CD4-positive, CD25-positive, alpha-beta regulatory T cell (primary cell): Measurements from ENCODE around the gene CDKN2B. TPM values are rescaled to one million over a fixed set of nuclear protein-coding genes. Genes with fewer than 3 reads are reported as not detected.

Experiments used
- ATAC-seq, 2 donors: fragments of 150-1000 bp; cut with Tn5 transposase; one replicate each; pipeline ENCODE4 v1.10.0; 2021; ENCODE audit warnings: low read depth in 2 of 2, moderate number of reproducible peaks in 2 of 2, moderate library complexity in 1 of 2
- DNase-seq, 3 donors: peaks; one replicate each; pipeline versions ENCODE4 v3.0.0 to v3.0.0-alpha.2; 2012 to 2022; ENCODE audit warnings: mixed read lengths in 1 of 3
- H3K27ac ChIP-seq: one replicate; pipeline ENCODE4 v1.7.0; 2013; ENCODE audit warnings: mild to moderate bottlenecking, low read length; ENCODE audit not compliant: insufficient read depth, poor library complexity, severe bottlenecking
- H3K27me3 ChIP-seq: one replicate; pipeline ENCODE4 v1.7.0; 2013; ENCODE audit warnings: low read length; ENCODE audit not compliant: control insufficient read depth, insufficient read depth
- H3K36me3 ChIP-seq: one replicate; pipeline ENCODE4 v1.7.0; 2013; ENCODE audit warnings: mild to moderate bottlenecking, low read length, moderate library complexity; ENCODE audit not compliant: control insufficient read depth, insufficient read depth
- H3K4me1 ChIP-seq: 2 replicates; pipeline ENCODE4 v1.7.0; 2013; ENCODE audit warnings: mild to moderate bottlenecking, low read length; ENCODE audit not compliant: insufficient read depth, control insufficient read depth, poor library complexity, severe bottlenecking
- H3K4me3 ChIP-seq: one replicate; pipeline ENCODE4 v1.7.0; 2013; ENCODE audit warnings: low read depth, mild to moderate bottlenecking, low read length, moderate library complexity
- H3K9me3 ChIP-seq, 2 experiments: 1 replicate in 1 of 2; 2 replicates in 1 of 2; pipeline ENCODE4 v1.7.0; 2013; ENCODE audit warnings: low read length in 2 of 2, mild to moderate bottlenecking in 1 of 2, moderate library complexity in 1 of 2; ENCODE audit not compliant: control insufficient read depth in 2 of 2
- H3K27ac Mint-ChIP-seq, 3 donors: one replicate each; pipeline ENCODE4 v1.8.0; 2020 to 2022; ENCODE audit warnings: mild to moderate bottlenecking in 3 of 3, mixed read lengths in 3 of 3, moderate library complexity in 2 of 3
- H3K27me3 Mint-ChIP-seq: one replicate; pipeline ENCODE4 v1.8.0; 2022; ENCODE audit warnings: mild to moderate bottlenecking, mixed read lengths
- H3K36me3 Mint-ChIP-seq: one replicate; pipeline ENCODE4 v1.8.0; 2020; ENCODE audit warnings: mixed read lengths
- H3K4me1 Mint-ChIP-seq, 4 donors: one replicate each; pipeline ENCODE4 v1.8.0; 2020 to 2022; ENCODE audit warnings: mixed read lengths in 4 of 4, mild to moderate bottlenecking in 1 of 4
- H3K4me3 Mint-ChIP-seq, 4 donors: one replicate each; pipeline ENCODE4 v1.8.0; 2020 to 2022; ENCODE audit warnings: mild to moderate bottlenecking in 4 of 4, mixed read lengths in 4 of 4, moderate library complexity in 3 of 4
- H3K9me3 Mint-ChIP-seq, 7 donors: one replicate each; pipeline ENCODE4 v1.8.0; 2020 to 2022; ENCODE audit warnings: mixed read lengths in 7 of 7, mild to moderate bottlenecking in 3 of 7, moderate library complexity in 2 of 7
- polyA plus RNA-seq, 4 donors: library from polyadenylated mRNA; unstranded; fragments of 300-500 nt; fragmentation: Illumina TruSeq; gene quantifications; one replicate each; pipeline ENCODE4 v1.2.3, GENCODE V29; 2021
- total RNA-seq: library from RNA; stranded (reverse); gene quantifications from one replicate; pipeline ENCODE4 v1.2.3, GENCODE V29; 2022

CDKN2B gene
- total and polyA plus RNA-seq, 5 donors from 2014 or later, result 0.15 to 1.4 (median 0.37) TPM

DNA sequence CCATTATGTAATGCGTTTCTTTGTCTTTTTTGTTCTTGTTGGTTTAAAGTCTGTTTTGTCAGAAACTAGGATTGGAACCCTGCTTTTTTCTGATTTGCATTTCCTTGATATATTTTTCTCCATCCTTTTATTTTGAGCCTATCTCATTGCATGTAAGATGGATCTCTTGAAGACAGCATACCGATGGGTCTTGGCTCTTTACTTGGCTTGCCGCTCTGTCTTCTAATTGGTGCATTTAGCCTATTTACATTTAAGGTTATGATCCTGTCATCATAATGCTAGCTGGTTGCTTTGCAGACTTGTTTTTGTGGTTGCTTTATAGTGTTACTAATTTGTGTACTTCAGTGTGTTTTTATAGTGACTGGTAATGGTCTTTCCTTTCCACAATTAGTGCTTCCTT lies 13.3 kb upstream of the CDKN2B start:
- Histone ChIP-seq H3K27me3 (peaks cover 10% of the 10 kb centered on the region), H3K36me3 (no peaks in the 10 kb centered on the region), H3K4me3 (no peak overlapping the region), H3K9me3 (no peaks in the 10 kb centered on the region), H3K27ac (no peak overlapping the region), H3K4me1 (no peaks in the 10 kb centered on the region)
- ATAC-seq (no peak), DNase-seq (no peak)
- Mint-ChIP-seq H3K4me3 (no peak overlapping the region), H3K27me3 (peaks cover 20% of the 10 kb centered on the region), H3K4me1 (no peaks in the 10 kb centered on the region), H3K27ac (no peak overlapping the region), H3K36me3 (no peaks in the 10 kb centered on the region), H3K9me3 (peaks cover 0 to 17% (median 5%) of the 10 kb centered on the region in 7 donors)

DNA sequence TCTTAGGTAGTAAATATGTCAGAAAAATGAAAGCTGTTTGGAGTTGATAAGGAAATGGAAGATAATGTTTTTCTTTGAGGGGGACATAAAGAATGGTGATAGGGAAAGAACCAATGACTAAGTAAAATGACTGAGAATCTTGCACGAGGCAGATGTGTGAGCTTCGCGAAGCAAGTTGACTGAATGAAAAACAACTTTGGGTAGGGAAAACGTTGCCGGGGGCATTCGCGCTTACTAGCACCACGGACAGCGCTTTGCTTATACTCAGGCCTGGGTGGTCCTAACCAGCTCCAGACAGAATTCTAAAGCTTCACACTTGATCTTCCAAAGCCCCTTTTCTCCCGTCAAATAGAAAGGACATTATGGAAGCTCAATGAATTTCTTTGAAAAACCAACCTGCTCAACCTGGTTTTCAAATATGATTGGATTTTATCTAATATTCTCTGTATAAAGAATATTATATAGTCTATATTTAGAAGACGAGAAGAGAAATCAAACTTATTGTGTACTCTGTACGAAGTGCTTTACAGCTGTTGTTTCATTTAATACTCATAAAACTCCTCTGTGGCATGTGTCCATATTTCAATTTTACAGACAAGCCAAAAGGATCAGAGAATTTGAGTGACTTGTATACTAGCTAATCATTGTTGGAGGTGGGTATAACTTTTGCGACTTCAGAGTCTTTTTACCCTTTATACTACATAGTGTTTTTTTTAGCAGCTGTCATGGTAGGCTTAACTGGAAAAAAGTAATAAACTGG lies 1.9 kb upstream of the CDKN2B start:
- no peak overlapping the region for H3K4me3 Mint-ChIP-seq
- H3K27ac Mint-ChIP-seq, result no peak overlapping the region
- peaks cover 5 to 27% (median 11%) of the 10 kb centered on the region in 4 donors for H3K4me1 Mint-ChIP-seq

DNA sequence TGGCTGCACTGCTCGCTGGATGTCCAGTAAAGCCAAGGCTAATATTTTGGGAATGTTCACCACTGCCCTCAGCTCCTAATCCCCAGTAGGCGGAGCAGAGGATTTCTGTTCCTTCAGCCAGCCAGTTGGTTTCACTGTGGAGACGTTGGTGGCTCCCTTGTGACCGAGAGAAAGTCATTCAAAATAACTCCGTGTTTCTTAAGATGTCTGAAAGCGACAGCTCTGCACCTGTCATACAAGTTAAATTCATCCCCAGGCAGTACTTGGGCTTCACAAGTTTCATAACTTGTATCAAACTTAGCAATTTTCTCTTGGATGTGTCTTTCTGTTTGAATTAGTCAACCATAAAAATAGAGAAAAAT lies 382 bp upstream of the CDKN2B start:
- Histone ChIP-seq H3K4me3 (peak overlapping the region; percentile 45), H3K4me1 (peaks cover 29% of the 10 kb centered on the region), H3K9me3 (no peaks in the 10 kb centered on the region), H3K27me3 (peaks cover 36% of the 10 kb centered on the region), H3K27ac (no peak overlapping the region), H3K36me3 (no peaks in the 10 kb centered on the region)
- H3K36me3 Mint-ChIP-seq, result no peaks in the 10 kb centered on the region
- H3K27ac Mint-ChIP-seq, result no peak overlapping the region
- ATAC-seq (peak in 1 of 2 donors; percentile 5), DNase-seq (no peak)
- H3K4me1 Mint-ChIP-seq, result peaks cover 15 to 38% (median 21%) of the 10 kb centered on the region in 4 donors
- peaks cover 57% of the 10 kb centered on the region for H3K27me3 Mint-ChIP-seq
- H3K9me3 Mint-ChIP-seq, result peaks cover 0 to 8% (median 0%) of the 10 kb centered on the region in 7 donors
- H3K4me3 Mint-ChIP-seq, result peak overlapping the region; percentile 65 to 85 (median 78)

More for the DNA sequence above, 1.9 kb upstream of the CDKN2B start:
- ATAC-seq (no peak), DNase-seq (peak in 1 of 3 donors; percentile 23)
- peaks cover 41% of the 10 kb centered on the region for H3K27me3 Mint-ChIP-seq
- no peak overlapping the region for H3K4me3 ChIP-seq
- peaks cover 28% of the 10 kb centered on the region for H3K27me3 ChIP-seq
- H3K36me3 ChIP-seq, result no peaks in the 10 kb centered on the region
- no peak overlapping the region for H3K27ac ChIP-seq
- peaks cover 0 to 8% (median 0%) of the 10 kb centered on the region in 7 donors for H3K9me3 Mint-ChIP-seq
- H3K4me1 ChIP-seq, result peaks cover 18% of the 10 kb centered on the region
- H3K9me3 ChIP-seq, result no peaks in the 10 kb centered on the region
- no peaks in the 10 kb centered on the region for H3K36me3 Mint-ChIP-seq

DNA sequence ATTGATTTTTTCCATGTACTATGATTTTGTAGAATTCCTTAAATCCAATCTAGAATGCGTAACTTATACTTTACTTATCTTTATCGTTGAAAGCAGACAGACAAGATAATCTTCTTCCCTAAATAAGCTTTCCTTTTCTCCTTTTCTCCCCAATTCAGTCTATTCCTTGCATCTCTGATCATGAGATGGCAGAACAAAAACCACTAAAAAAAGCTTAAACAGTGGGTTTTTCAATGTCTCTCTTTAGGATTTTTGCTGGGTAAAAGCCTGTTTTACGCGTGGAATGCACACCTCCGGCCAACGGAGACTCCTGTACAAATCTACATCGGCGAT lies 755 bp downstream of the CDKN2B start:
- Mint-ChIP-seq H3K27ac (no peak overlapping the region), H3K4me1 (peaks cover 15 to 38% (median 22%) of the 10 kb centered on the region in 4 donors), H3K4me3 (peak overlapping the region; percentile 65 to 85 (median 78)), H3K36me3 (no peaks in the 10 kb centered on the region), H3K27me3 (peaks cover 66% of the 10 kb centered on the region), H3K9me3 (peaks cover 0 to 8% (median 0%) of the 10 kb centered on the region in 7 donors)
- Histone ChIP-seq H3K27ac (no peak overlapping the region), H3K4me3 (peak overlapping the region; percentile 84), H3K9me3 (no peaks in the 10 kb centered on the region), H3K4me1 (peaks cover 29% of the 10 kb centered on the region), H3K36me3 (no peaks in the 10 kb centered on the region), H3K27me3 (peaks cover 45% of the 10 kb centered on the region)
- DNase-seq (no peak), ATAC-seq (no peak)

DNA sequence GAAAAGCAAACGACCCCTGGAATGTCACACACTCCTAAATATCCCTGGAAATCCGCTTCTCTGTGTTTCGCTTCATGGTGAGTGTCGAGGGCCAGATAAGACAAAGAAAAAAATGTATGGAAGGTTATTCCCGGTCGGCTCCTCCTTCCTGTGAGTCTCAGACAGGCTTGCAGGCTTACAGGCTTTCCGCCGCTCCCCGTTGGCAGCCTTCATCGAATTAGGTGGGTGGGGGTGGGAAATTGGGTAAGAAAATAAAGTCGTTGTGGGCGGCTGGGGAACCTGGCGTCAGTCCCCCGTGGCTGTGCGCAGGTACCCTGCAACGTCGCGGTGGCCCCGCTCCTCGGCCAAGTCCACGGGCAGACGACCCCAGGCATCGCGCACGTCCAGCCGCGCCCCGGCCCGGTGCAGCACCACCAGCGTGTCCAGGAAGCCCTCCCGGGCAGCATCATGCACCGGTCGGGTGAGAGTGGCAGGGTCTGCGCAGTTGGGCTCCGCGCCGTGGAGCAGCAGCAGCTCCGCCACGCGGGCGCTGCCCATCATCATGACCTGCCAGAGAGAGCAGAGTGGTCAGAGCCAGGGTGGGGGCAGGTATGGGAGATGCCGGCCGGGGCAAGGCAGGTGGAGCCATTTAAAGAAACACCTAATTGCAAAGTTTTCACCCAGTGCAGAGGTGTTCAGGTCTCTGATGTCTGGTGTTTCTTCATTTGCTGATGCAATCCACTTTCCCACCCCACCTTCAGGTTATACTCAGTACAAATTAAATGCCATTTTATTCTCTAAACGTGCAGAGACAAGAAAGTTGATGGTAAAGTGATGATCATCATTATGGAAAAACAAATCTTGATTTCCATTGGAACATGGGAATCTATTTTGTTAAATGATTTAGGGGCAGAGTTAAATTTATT lies 3.2 kb downstream of the CDKN2B start:
- Histone ChIP-seq H3K36me3 (no peaks in the 10 kb centered on the region), H3K9me3 (no peaks in the 10 kb centered on the region), H3K27me3 (peaks cover 53% of the 10 kb centered on the region), H3K4me3 (no peak overlapping the region), H3K27ac (no peak overlapping the region), H3K4me1 (peaks cover 29% of the 10 kb centered on the region)
- peaks cover 17 to 38% (median 22%) of the 10 kb centered on the region in 4 donors for H3K4me1 Mint-ChIP-seq
- peak overlapping the region in 1 of 3 donors; percentile 61 for H3K27ac Mint-ChIP-seq
- no peaks in the 10 kb centered on the region for H3K9me3 Mint-ChIP-seq
- DNase-seq, result peak in 1 of 3 donors; percentile 40
- H3K36me3 Mint-ChIP-seq, result no peaks in the 10 kb centered on the region
- H3K27me3 Mint-ChIP-seq, result peaks cover 80% of the 10 kb centered on the region
- peak overlapping the region; percentile 48 to 90 (median 60) for H3K4me3 Mint-ChIP-seq
- ATAC-seq, result no peak

DNA sequence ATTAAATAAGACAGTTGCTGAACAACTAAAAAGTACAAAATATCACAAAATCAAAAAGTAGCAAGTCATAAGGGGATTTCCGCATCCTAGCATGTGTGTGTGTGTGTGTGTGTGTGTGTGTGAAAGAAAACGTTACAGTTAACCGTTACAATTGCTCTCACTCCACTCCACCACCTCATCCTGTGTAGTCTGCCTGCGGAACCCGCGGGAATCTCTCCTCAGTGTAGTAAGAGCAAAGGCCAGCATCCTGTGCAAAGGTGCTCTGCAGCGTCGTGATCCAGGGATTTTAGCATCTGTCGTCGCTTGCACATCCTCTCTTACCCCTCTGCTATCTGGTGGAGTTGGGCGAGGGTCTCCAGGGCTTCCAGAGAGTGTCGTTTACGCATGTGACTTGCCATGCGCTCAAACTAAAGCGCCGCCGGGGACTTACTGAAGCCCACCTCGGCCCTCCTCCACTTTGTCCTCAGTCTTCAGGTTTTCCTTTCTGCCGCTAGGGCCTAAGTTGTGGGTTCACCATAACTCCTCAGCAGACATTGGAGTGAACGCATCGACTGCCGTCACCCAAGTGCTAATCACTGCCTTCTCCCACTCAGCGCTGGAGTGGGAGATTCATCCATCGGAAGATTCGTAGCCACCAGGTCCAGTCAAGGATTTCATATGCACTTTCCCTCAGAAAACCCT lies 3.9 kb downstream of the CDKN2B start:
- no peaks in the 10 kb centered on the region for H3K36me3 Mint-ChIP-seq
- Histone ChIP-seq H3K4me1 (peaks cover 29% of the 10 kb centered on the region), H3K27me3 (peaks cover 47% of the 10 kb centered on the region), H3K9me3 (no peaks in the 10 kb centered on the region), H3K36me3 (no peaks in the 10 kb centered on the region), H3K27ac (no peak overlapping the region), H3K4me3 (no peak overlapping the region)
- peak overlapping the region in 1 of 3 donors; percentile 93 for H3K27ac Mint-ChIP-seq
- peaks cover 17 to 32% (median 22%) of the 10 kb centered on the region in 4 donors for H3K4me1 Mint-ChIP-seq
- DNase-seq (peak in 2 of 3 donors; percentile 21 to 62), ATAC-seq (peak in 1 of 2 donors; percentile 17)
- no peaks in the 10 kb centered on the region for H3K9me3 Mint-ChIP-seq
- peak overlapping the region; percentile 30 to 90 (median 56) for H3K4me3 Mint-ChIP-seq
- H3K27me3 Mint-ChIP-seq, result peaks cover 80% of the 10 kb centered on the region

DNA sequence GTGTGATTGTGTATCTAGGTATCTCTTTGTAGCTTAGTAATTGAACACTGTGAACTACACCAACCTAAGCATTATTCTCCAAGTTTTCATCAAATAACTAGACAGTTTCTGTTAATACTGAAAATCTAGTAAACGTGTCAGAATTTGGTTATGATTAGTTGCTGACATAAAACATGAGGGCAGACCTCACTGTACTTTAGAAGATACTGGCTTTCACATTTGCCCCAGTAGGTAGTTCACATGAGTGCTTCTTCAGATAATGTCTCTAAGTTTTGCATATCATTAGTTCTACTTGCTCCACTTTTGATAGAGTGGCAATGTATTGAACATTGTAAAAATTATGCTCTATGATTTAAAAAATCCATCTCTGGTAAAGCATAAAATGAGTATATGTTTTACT lies 7.1 kb downstream of the CDKN2B start:
- DNase-seq, result no peak
- peaks cover 0 to 2% (median 0%) of the 10 kb centered on the region in 7 donors for H3K9me3 Mint-ChIP-seq
- H3K27me3 Mint-ChIP-seq, result peaks cover 65% of the 10 kb centered on the region
- peaks cover 8 to 15% (median 12%) of the 10 kb centered on the region in 4 donors for H3K4me1 Mint-ChIP-seq
- Histone ChIP-seq H3K36me3 (no peaks in the 10 kb centered on the region), H3K4me3 (no peak overlapping the region), H3K27ac (no peak overlapping the region), H3K4me1 (peaks cover 13% of the 10 kb centered on the region), H3K27me3 (peaks cover 35% of the 10 kb centered on the region), H3K9me3 (no peaks in the 10 kb centered on the region)
- H3K36me3 Mint-ChIP-seq, result no peaks in the 10 kb centered on the region
- H3K27ac Mint-ChIP-seq, result no peak overlapping the region
- no peak for ATAC-seq
- peak overlapping the region in 1 of 4 donors; percentile 2 for H3K4me3 Mint-ChIP-seq
